HCT116 (cell line): ENCODE results near the gene PPFIA1. TPM values are rescaled to one million over a fixed set of nuclear protein-coding genes. Genes with fewer than 3 reads are reported as not detected.

Experiments
- ATAC-seq: fragments of 200-7000 bp; cut with Tn5 transposase; 2 replicates; pipeline ENCODE4 v1.9.1; 2020; ENCODE audit warnings: mild to moderate bottlenecking, moderate library complexity
- BruUV-seq: library from RNA; stranded (reverse); fragments of 400-500 nt; replicated peaks from 2 replicates; lab custom pipeline; 2021; lab: Mats Ljungman, UMichigan
- CTCF ChIA-PET: fragments of 300-600 bp; sonication (Branson Sonifier 250); formaldehyde crosslinking; loops from one replicate; lab custom pipeline; 2021; ENCODE audit warnings: antibody characterized with exemption; lab: Charles Lee
- POLR2A ChIA-PET: fragments of 300-600, 350-600 bp; sonication (Branson Sonifier 250); formaldehyde crosslinking; loops from one replicate; lab custom pipeline; 2021; ENCODE audit warnings: antibody characterized with exemption; lab: Charles Lee
- RAD21 ChIA-PET, 2 experiments: fragments of 300-600 bp; sonication (Branson Sonifier 250); formaldehyde crosslinking; loops; one replicate each; lab custom pipeline; 2023; ENCODE audit warnings: low total read pairs in 2 of 2; ENCODE audit not compliant: uncharacterized antibody in 2 of 2, unreplicated experiment in 2 of 2, low non-redundant PET in 1 of 2; lab: Charles Lee
- DNase-seq: peaks from one replicate; pipeline ENCODE4 v3.0.0-alpha.2; 2010; ENCODE audit warnings: low read depth, low spot score
- H2AFZ ChIP-seq: fragments of 200-600 bp; shearing (Covaris generic), sonication (generic); 2 replicates; pipeline ENCODE4 v1.6.1; 2017; ENCODE audit warnings: low read depth, mixed run types, mixed read lengths, antibody characterized with exemption, low read length; ENCODE audit not compliant: poor library complexity, severe bottlenecking
- H3K27ac ChIP-seq: 2 replicates; pipeline ENCODE4 v1.5.1; 2012; ENCODE audit warnings: low read depth, low read length
- H3K27me3 ChIP-seq: fragments of 200-600 bp; sonication (generic); 2 replicates; pipeline ENCODE4 v1.6.1; 2016; ENCODE audit warnings: mixed run types, low read length, mixed read lengths; ENCODE audit not compliant: insufficient read depth
- H3K36me3 ChIP-seq, 2 experiments: fragments of 200-500 bp in 1 of 2; fragments of 200-600 bp in 1 of 2; sonication (Bioruptor generic) in 1 of 2; sonication (generic) in 1 of 2; 2 replicates each; pipeline versions ENCODE4 v1.5.1 to v1.6.1; 2014 to 2016; ENCODE audit warnings: low read length in 2 of 2, inconsistent platforms in 1 of 2, mixed read lengths in 1 of 2, mixed run types in 1 of 2; ENCODE audit not compliant: insufficient read depth in 2 of 2, control insufficient read depth in 1 of 2
- H3K4me1 ChIP-seq, 2 experiments: fragments of 200-600 bp in 1 of 2; sonication (generic) in 1 of 2; 2 replicates each; pipeline versions ENCODE4 v1.5.1 to v1.6.1; 2012 to 2017; ENCODE audit warnings: low read length in 2 of 2, inconsistent platforms in 1 of 2, mild to moderate bottlenecking in 1 of 2, mixed read lengths in 1 of 2, mixed run types in 1 of 2, moderate library complexity in 1 of 2; ENCODE audit not compliant: insufficient read depth in 2 of 2, control insufficient read depth in 1 of 2
- H3K4me2 ChIP-seq: fragments of 200-600 bp; sonication (generic); 2 replicates; pipeline ENCODE4 v1.6.1; 2017; ENCODE audit warnings: mixed run types, low read length, mixed read lengths
- H3K4me3 ChIP-seq, 2 experiments: fragments of 200-600 bp in 1 of 2; sonication (generic) in 1 of 2; replicated peaks in 1 of 2; 2 replicates each; pipeline ENCODE4 v1.5.1; 2011 to 2016; ENCODE audit warnings: low read length in 2 of 2, control low read depth in 1 of 2, low read depth in 1 of 2, mild to moderate bottlenecking in 1 of 2, mixed read lengths in 1 of 2, mixed run types in 1 of 2
- H3K79me2 ChIP-seq: fragments of 200-600 bp; sonication (generic); 2 replicates; pipeline ENCODE4 v1.6.1; 2017; ENCODE audit warnings: mild to moderate bottlenecking, mixed run types, low read length, moderate library complexity, mixed read lengths; ENCODE audit not compliant: insufficient read depth
- H3K9ac ChIP-seq: fragments of 200-600 bp; sonication (generic); 2 replicates; pipeline ENCODE4 v1.6.1; 2016; ENCODE audit warnings: low read length, mixed read lengths
- H3K9me2 ChIP-seq: fragments of 200-600 bp; sonication (generic), shearing (Covaris generic); 2 replicates; pipeline ENCODE4 v1.6.1; 2017; ENCODE audit warnings: mixed run types, mild to moderate bottlenecking, moderate library complexity; ENCODE audit not compliant: insufficient read depth
- H3K9me3 ChIP-seq, 2 experiments: fragments of 200-500 bp in 1 of 2; fragments of 200-600 bp in 1 of 2; sonication (Bioruptor generic) in 1 of 2; sonication (generic) in 1 of 2; 2 replicates each; pipeline ENCODE4 v1.6.1; 2014 to 2017; ENCODE audit warnings: low read length in 2 of 2, mixed read lengths in 2 of 2, inconsistent platforms in 1 of 2, low read depth in 1 of 2, mild to moderate bottlenecking in 1 of 2, mixed run types in 1 of 2, moderate library complexity in 1 of 2; ENCODE audit not compliant: control insufficient read depth in 1 of 2, insufficient read depth in 1 of 2
- H4K20me1 ChIP-seq: fragments of 200-600 bp; sonication (generic), shearing (Covaris generic); 2 replicates; pipeline ENCODE4 v1.6.1; 2017; ENCODE audit warnings: mixed run types, mild to moderate bottlenecking, moderate library complexity; ENCODE audit not compliant: insufficient read depth
- ATF3 ChIP-seq: IDR thresholded peaks from 2 replicates; pipeline ENCODE4 v1.6.1; 2012
- CBX3 ChIP-seq: IDR thresholded peaks from 2 replicates; pipeline ENCODE4 v1.6.1; 2012; ENCODE audit warnings: low read depth
- CEBPB ChIP-seq: IDR thresholded peaks from 2 replicates; pipeline ENCODE4 v1.6.1; 2012; ENCODE audit warnings: low read depth
- EGR1 ChIP-seq: IDR thresholded peaks from 2 replicates; pipeline ENCODE4 v1.6.1; 2012; ENCODE audit warnings: low read depth
- ELF1 ChIP-seq: IDR thresholded peaks from 2 replicates; pipeline ENCODE4 v1.6.1; 2012; ENCODE audit warnings: low read depth, borderline replicate concordance
- EZH2 ChIP-seq: fragments of 200-600 bp; sonication (generic); IDR thresholded peaks from 2 replicates; pipeline ENCODE4 v1.6.1; 2017; ENCODE audit warnings: antibody characterized with exemption, mixed run types
- EZH2phosphoT487 ChIP-seq: fragments of 200-600 bp; IDR thresholded peaks from 2 replicates; pipeline ENCODE4 v1.6.1; 2018; ENCODE audit warnings: antibody characterized with exemption, borderline replicate concordance
- FOSL1 ChIP-seq: IDR thresholded peaks from 2 replicates; pipeline ENCODE4 v1.6.1; 2012; ENCODE audit warnings: low read depth
- JUND ChIP-seq: IDR thresholded peaks from 2 replicates; pipeline ENCODE4 v1.6.1; 2012
- MAX ChIP-seq: IDR thresholded peaks from 2 replicates; pipeline ENCODE4 v1.6.1; 2012
- POLR2A ChIP-seq: IDR thresholded peaks from 2 replicates; pipeline ENCODE4 v1.7.0; 2011; ENCODE audit warnings: borderline replicate concordance; ENCODE audit not compliant: insufficient read depth, insufficient read length; ENCODE audit errors: extremely low read depth
- POLR2AphosphoS5 ChIP-seq: IDR thresholded peaks from 2 replicates; pipeline ENCODE4 v1.6.1; 2011; ENCODE audit warnings: mild to moderate bottlenecking, low read depth, low read length, moderate library complexity
- REST ChIP-seq: IDR thresholded peaks from 2 replicates; pipeline ENCODE4 v1.6.1; 2012; ENCODE audit warnings: low read depth
- SP1 ChIP-seq: IDR thresholded peaks from 2 replicates; pipeline ENCODE4 v1.6.1; 2012; ENCODE audit warnings: low read depth
- TCF7L2 ChIP-seq: IDR thresholded peaks from 2 replicates; pipeline ENCODE4 v1.7.0; 2011; ENCODE audit warnings: borderline replicate concordance, inconsistent platforms; ENCODE audit not compliant: insufficient read depth, insufficient read length; ENCODE audit errors: extremely low read depth
- YY1 ChIP-seq: IDR thresholded peaks from 2 replicates; pipeline ENCODE4 v1.6.1; 2011; ENCODE audit warnings: low read length, low read depth, moderate library complexity, mild to moderate bottlenecking; ENCODE audit not compliant: insufficient replicate concordance; ENCODE audit errors: extremely low read depth
- ZFX ChIP-seq: fragments of 450-650 bp; IDR thresholded peaks from 2 replicates; pipeline ENCODE4 v1.6.1; 2017
- intact Hi-C: fragments of 100-400 bp; cut with micrococcal nuclease; formaldehyde crosslinking; loops from 2 replicates; pipeline ENCODE4 v1.10.0; 2022
- total RNA-seq: library from RNA; stranded (reverse); gene quantifications from one replicate; pipeline ENCODE4 v1.2.1, GENCODE V29; 2021; ENCODE audit not compliant: unreplicated experiment
- TF ChIP-seq, protein P1 (sequence below), 3 experiments: fragments of 200-600 bp in 1 of 3; sonication (generic) in 1 of 3; IDR thresholded peaks in 2 of 3; conservative IDR thresholded peaks in 1 of 3; 2 replicates each; pipeline ENCODE4 v1.5.1; 2012 to 2017; ENCODE audit warnings: low read depth in 2 of 3, low read length in 2 of 3, antibody characterized with exemption in 1 of 3, borderline replicate concordance in 1 of 3, control low read depth in 1 of 3, mild to moderate bottlenecking in 1 of 3, mixed read lengths in 1 of 3, mixed run types in 1 of 3, moderate library complexity in 1 of 3; ENCODE audit not compliant: insufficient read depth in 1 of 3

PPFIA1 gene
- total RNA-seq, 1 experiment from 2014 or later, result 48.6 TPM

- H3K36me3 ChIP-seq, result peaks cover 33 to 36% of the 10 kb centered on the region in 2 experiments; a peak in 3 of 4 replicates
- no peak overlapping the region for H3K4me2 ChIP-seq
- BruUV-seq, result no TSS peak
- ChIA-PET POLR2A (no interaction called here), RAD21 (no interaction called here), CTCF (no interaction called here)
- DNase-seq (no peak), ATAC-seq (no peak)
- H3K27ac ChIP-seq, result no peak overlapping the region
- no peaks in the 10 kb centered on the region for H3K9me3 ChIP-seq
- no peaks in the 10 kb centered on the region for H3K27me3 ChIP-seq
- no peak overlapping the region for H2AFZ ChIP-seq
- no peak overlapping the region for H3K4me3 ChIP-seq
- no peaks in the 10 kb centered on the region for H3K4me1 ChIP-seq
- no peak overlapping the region for H3K9ac ChIP-seq
- no peak for TF ChIP-seq POLR2AphosphoS5
- no peak for TF ChIP-seq CBX3
- no peak for TF ChIP-seq MAX
- no peak for TF ChIP-seq SP1
- TF ChIP-seq FOSL1, result no peak
- TF ChIP-seq JUND, result no peak
- TF ChIP-seq POLR2A, result no peak
- no peak for TF ChIP-seq ATF3
- TF ChIP-seq YY1, result no peak
- no peak for TF ChIP-seq EZH2
- no peak for TF ChIP-seq REST
- TF ChIP-seq ELF1, result no peak
- no peak for TF ChIP-seq ZFX
- no peak for TF ChIP-seq EZH2phosphoT487
- TF ChIP-seq TCF7L2, result no peak
- TF ChIP-seq, protein P1, sequence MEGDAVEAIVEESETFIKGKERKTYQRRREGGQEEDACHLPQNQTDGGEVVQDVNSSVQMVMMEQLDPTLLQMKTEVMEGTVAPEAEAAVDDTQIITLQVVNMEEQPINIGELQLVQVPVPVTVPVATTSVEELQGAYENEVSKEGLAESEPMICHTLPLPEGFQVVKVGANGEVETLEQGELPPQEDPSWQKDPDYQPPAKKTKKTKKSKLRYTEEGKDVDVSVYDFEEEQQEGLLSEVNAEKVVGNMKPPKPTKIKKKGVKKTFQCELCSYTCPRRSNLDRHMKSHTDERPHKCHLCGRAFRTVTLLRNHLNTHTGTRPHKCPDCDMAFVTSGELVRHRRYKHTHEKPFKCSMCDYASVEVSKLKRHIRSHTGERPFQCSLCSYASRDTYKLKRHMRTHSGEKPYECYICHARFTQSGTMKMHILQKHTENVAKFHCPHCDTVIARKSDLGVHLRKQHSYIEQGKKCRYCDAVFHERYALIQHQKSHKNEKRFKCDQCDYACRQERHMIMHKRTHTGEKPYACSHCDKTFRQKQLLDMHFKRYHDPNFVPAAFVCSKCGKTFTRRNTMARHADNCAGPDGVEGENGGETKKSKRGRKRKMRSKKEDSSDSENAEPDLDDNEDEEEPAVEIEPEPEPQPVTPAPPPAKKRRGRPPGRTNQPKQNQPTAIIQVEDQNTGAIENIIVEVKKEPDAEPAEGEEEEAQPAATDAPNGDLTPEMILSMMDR (IDR thresholded peaks at IDR 0.05 in 2 of 3, conservative IDR thresholded peaks at IDR 0.05 in 1 of 3; ENCODE audit: borderline replicate concordance in 1 of 3, insufficient read depth in 1 of 3, low read depth in 2 of 3, low read length in 2 of 3), result no peak
- TF ChIP-seq CEBPB, result no peak
- TF ChIP-seq EGR1, result no peak
- no peaks in the 10 kb centered on the region for H4K20me1 ChIP-seq
- no peaks in the 10 kb centered on the region for H3K9me2 ChIP-seq
- no peaks in the 10 kb centered on the region for H3K79me2 ChIP-seq
- intact Hi-C loops, result no loop called here
These were observed 73.1 kb downstream of the PPFIA1 start for GRCh38 chr11:70343636-70344035.
